Muscle of leg (tissue), 11 donors: ENCODE data around the gene HPSE2. TPM values are rescaled to one million over a fixed set of nuclear protein-coding genes. Genes with fewer than 3 reads are reported as not detected.

ENCODE experiments used
- DNase-seq: peaks from one replicate; pipeline ENCODE4 v3.0.0; 2013
- H3K27ac ChIP-seq: one replicate; pipeline ENCODE4 v1.5.1; 2013; ENCODE audit warnings: mild to moderate bottlenecking, low read length, control low read depth
- H3K27me3 ChIP-seq: one replicate; pipeline ENCODE4 v1.6.1; 2013; ENCODE audit warnings: low read length; ENCODE audit not compliant: control insufficient read depth, insufficient read depth
- H3K36me3 ChIP-seq: one replicate; pipeline ENCODE4 v1.6.1; 2013; ENCODE audit warnings: low read length; ENCODE audit not compliant: control insufficient read depth, insufficient read depth
- H3K4me1 ChIP-seq: one replicate; pipeline ENCODE4 v1.6.1; 2013; ENCODE audit warnings: low read length; ENCODE audit not compliant: control insufficient read depth, insufficient read depth
- H3K4me3 ChIP-seq: one replicate; pipeline ENCODE4 v1.5.1; 2013; ENCODE audit warnings: low read length, control low read depth
- H3K9me3 ChIP-seq: replicated peaks from 2 replicates; pipeline ENCODE4 v1.6.1; 2013; ENCODE audit warnings: low read depth, low read length; ENCODE audit not compliant: control insufficient read depth
- WGBS: methylation state at CpG from one replicate; pipeline ENCODE4 v1.1.5; 2013; ENCODE audit warnings: missing lambda C conversion rate; ENCODE audit not compliant: insufficient coverage; 5-methylcytosine and 5-hydroxymethylcytosine counted together
- polyA plus RNA-seq, 8 donors: library from polyadenylated mRNA; unstranded; fragments of 120-200 nt; gene quantifications; one replicate each; pipeline versions ENCODE4 v1.2.1 to v1.2.3, GENCODE V29; 2013; ENCODE audit warnings: inconsistent platforms in 1 of 8, low replicate concordance in 1 of 8; ENCODE audit not compliant: insufficient read length in 8 of 8, insufficient read depth in 1 of 8
- total RNA-seq: library from RNA; stranded (reverse); fragments of 120-200 nt; gene quantifications from one replicate; pipeline ENCODE4 v1.2.4, GENCODE V29; 2013

HPSE2 gene
- total and polyA plus RNA-seq, 9 donors: 0.04 to 0.57 (median 0.13) TPM; not detected in 2

- no peaks in the 10 kb centered on the region for H3K36me3 ChIP-seq
- H3K4me1 ChIP-seq: no peaks in the 10 kb centered on the region
- H3K27me3 ChIP-seq: no peaks in the 10 kb centered on the region
- H3K27ac ChIP-seq: no peak overlapping the region
- H3K4me3 ChIP-seq: no peak overlapping the region
- WGBS: 28% methylated on average over 2 of the region's 2 CpGs
- peak; percentile 32 for DNase-seq
- no peaks in the 10 kb centered on the region for H3K9me3 ChIP-seq
These were observed 648.4 kb downstream of the HPSE2 start for GRCh38 chr10:98587156-98587837.

GRCh38 chr10:98586096-98586495 is 649.6 kb downstream of the HPSE2 start:
- Histone ChIP-seq H3K27me3 (no peaks in the 10 kb centered on the region), H3K9me3 (no peaks in the 10 kb centered on the region), H3K36me3 (no peaks in the 10 kb centered on the region), H3K4me1 (no peaks in the 10 kb centered on the region), H3K4me3 (no peak overlapping the region), H3K27ac (no peak overlapping the region)
- DNase-seq: no peak
- WGBS: no CpG with 5 or more reads among the region's 2 CpGs

DNA sequence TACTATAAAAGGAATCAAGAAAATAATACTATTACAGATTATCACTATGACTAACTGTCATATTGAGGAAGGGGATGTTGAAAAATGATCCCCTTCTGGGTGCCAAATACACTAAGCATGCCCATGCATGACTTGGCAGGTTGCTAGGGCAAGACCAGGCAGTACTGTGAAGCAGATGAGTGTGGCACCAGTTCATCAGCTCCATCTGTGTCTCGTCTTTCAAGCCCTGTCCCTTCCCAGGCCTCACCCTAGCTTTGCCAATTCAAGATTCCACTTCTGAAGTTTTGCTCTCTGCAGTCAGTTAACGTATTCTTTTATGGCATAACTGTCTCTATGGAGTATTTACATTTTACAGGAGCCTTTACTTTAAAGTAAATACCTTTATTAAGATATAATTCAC is 653.3 kb downstream of the HPSE2 start:
- H3K27me3 ChIP-seq: no peaks in the 10 kb centered on the region
- no peak overlapping the region for H3K27ac ChIP-seq
- H3K9me3 ChIP-seq: no peaks in the 10 kb centered on the region
- no peak overlapping the region for H3K4me3 ChIP-seq
- no peaks in the 10 kb centered on the region for H3K4me1 ChIP-seq
- H3K36me3 ChIP-seq: no peaks in the 10 kb centered on the region
- DNase-seq: no peak
- WGBS: 0% methylated on average over 1 of the region's 2 CpGs

GRCh38 chr10:98577578-98577977 is 658.1 kb downstream of the HPSE2 start:
- Histone ChIP-seq H3K4me3 (no peak overlapping the region), H3K4me1 (no peaks in the 10 kb centered on the region), H3K36me3 (no peaks in the 10 kb centered on the region), H3K9me3 (no peaks in the 10 kb centered on the region), H3K27ac (no peak overlapping the region), H3K27me3 (no peaks in the 10 kb centered on the region)
- DNase-seq: no peak

GRCh38 chr10:98577168-98577567 is 658.5 kb downstream of the HPSE2 start:
- H3K9me3 ChIP-seq: no peaks in the 10 kb centered on the region
- H3K27me3 ChIP-seq: no peaks in the 10 kb centered on the region
- H3K4me3 ChIP-seq: no peak overlapping the region
- no peaks in the 10 kb centered on the region for H3K36me3 ChIP-seq
- no peak for DNase-seq
- H3K4me1 ChIP-seq: no peaks in the 10 kb centered on the region
- no peak overlapping the region for H3K27ac ChIP-seq

DNA sequence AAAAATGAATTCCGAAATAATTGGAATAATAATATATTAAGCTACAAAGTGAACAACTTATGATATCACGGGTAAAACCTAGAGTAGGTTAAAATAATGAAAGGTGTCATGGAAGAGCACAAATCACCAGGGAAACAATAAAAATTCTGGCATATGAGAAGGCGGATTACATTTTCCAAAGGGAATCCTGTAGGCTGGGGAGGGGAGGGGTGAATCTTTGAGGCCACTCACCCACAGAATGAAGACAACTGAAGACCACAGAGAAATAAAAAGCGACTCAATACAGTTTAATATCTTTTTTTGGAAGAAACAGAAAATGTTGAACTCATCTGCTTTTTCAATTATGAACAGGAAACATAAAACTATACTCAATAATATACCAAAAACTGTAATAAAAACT is 659.6 kb downstream of the HPSE2 start:
- no CpG with 5 or more reads among the region's 4 CpGs for WGBS
- no peaks in the 10 kb centered on the region for H3K27me3 ChIP-seq
- DNase-seq: peak; percentile 41
- H3K27ac ChIP-seq: no peak overlapping the region
- no peaks in the 10 kb centered on the region for H3K4me1 ChIP-seq
- H3K4me3 ChIP-seq: no peak overlapping the region
- no peaks in the 10 kb centered on the region for H3K36me3 ChIP-seq
- no peaks in the 10 kb centered on the region for H3K9me3 ChIP-seq

DNA sequence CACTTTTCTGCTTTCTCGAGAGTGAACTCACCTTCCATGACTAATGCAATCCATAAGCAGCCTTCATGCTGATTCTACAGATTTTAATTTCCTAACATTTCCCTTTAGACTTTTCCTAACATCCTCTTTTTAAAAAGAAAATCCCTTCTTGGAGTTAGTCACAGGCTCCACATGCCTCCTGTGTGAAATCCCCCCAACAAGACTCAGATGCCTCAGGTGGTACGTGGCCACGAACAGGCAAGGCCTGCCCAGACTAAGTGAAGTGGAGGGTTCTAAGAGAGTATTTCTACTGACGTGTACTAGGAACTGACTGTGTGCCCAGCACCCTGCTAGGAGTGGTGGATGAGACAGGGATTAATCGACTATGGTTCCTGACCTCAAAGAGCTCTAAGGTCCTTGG is 663.1 kb downstream of the HPSE2 start:
- Histone ChIP-seq H3K36me3 (no peaks in the 10 kb centered on the region), H3K4me1 (no peaks in the 10 kb centered on the region), H3K27ac (no peak overlapping the region), H3K27me3 (no peaks in the 10 kb centered on the region), H3K4me3 (no peak overlapping the region), H3K9me3 (no peaks in the 10 kb centered on the region)
- WGBS: 71% methylated on average over 1 of the region's 5 CpGs
- DNase-seq: no peak

DNA sequence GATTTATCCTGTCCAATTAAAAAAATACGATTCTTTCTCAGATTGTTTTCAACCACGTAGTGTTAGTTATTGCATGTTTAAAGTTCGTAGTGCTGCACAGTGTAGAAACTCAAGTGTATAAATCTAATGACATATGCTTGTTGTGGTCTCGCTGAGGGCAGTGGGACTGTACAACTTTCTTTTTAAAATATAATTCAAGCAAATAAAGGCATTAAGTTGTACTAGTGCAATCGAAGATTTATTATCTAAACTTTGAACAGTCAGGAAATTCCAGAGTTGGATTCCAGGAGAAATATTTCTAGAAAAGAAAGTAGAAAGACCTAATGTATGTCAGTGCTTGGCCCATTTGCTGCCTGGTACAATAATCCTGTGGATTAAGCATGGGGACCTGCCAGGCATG is 664.8 kb downstream of the HPSE2 start:
- Histone ChIP-seq H3K36me3 (no peaks in the 10 kb centered on the region), H3K4me1 (no peaks in the 10 kb centered on the region), H3K9me3 (no peaks in the 10 kb centered on the region), H3K27ac (no peak overlapping the region), H3K4me3 (no peak overlapping the region), H3K27me3 (no peaks in the 10 kb centered on the region)
- WGBS: no CpG with 5 or more reads among the region's 5 CpGs
- DNase-seq: no peak

DNA sequence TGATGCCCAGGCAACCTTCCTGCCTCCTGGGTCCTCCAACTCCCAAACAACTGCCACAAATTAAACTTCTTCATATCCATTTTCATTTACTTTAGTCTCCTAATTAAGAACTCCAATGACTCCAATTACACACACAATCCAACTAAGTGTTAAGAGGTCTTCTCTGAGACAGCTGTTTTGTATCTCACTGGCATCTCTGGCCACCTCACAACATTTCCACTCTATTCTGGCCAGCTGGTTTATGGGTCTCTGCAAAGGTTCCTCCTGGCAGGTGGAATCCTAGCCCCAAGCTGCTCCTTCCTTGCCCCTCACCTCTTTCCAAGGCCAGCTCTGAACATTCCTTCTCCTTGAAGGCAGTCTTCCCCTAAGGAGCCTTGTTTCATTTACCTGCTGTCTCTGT is 665.8 kb downstream of the HPSE2 start:
- Histone ChIP-seq H3K27ac (no peak overlapping the region), H3K4me3 (no peak overlapping the region), H3K9me3 (no peaks in the 10 kb centered on the region), H3K27me3 (no peaks in the 10 kb centered on the region), H3K4me1 (no peaks in the 10 kb centered on the region), H3K36me3 (no peaks in the 10 kb centered on the region)
- no peak for DNase-seq

GRCh38 chr10:98568551-98568950 is 667.1 kb downstream of the HPSE2 start:
- Histone ChIP-seq H3K4me3 (no peak overlapping the region), H3K27me3 (no peaks in the 10 kb centered on the region), H3K9me3 (no peaks in the 10 kb centered on the region), H3K27ac (no peak overlapping the region), H3K4me1 (no peaks in the 10 kb centered on the region), H3K36me3 (no peaks in the 10 kb centered on the region)
- no CpG with 5 or more reads among the region's 2 CpGs for WGBS
- DNase-seq: no peak
